ENCODE results near the gene DNAH17. TPM values are rescaled to one million over a fixed set of nuclear protein-coding genes. Genes with fewer than 3 reads are reported as not detected.

DNAH17 gene
- total RNA-seq, 2 donors from 2014 or later, result 0.87 to 6.9 TPM

- no peaks in the 10 kb centered on the region for H3K4me1 ChIP-seq (replicated peaks)
- H3K9me3 ChIP-seq, result no peaks in the 10 kb centered on the region
- DNase-seq (ENCODE audit: low spot score), result no peak
- no peaks in the 10 kb centered on the region for H3K36me3 ChIP-seq
- no peaks in the 10 kb centered on the region for H3K27me3 ChIP-seq (replicated peaks; ENCODE audit: insufficient read depth)
- TF ChIP-seq POLR2A (IDR thresholded peaks at IDR 0.05) (no peak), CTCF (IDR thresholded peaks at IDR 0.05) (no peak), POLR2AphosphoS5 (IDR thresholded peaks at IDR 0.05) (no peak)
- intact Hi-C loops (cut with DNase I), result no loop called here
- 49% methylated on average over 18 of the region's 18 CpGs for WGBS
- H3K27ac ChIP-seq, result no peak overlapping the region
- no peak overlapping the region for H3K4me3 ChIP-seq
These were observed 142.5 kb downstream of the DNAH17 start for GRCh38 chr17:78434455-78435329.

- H3K36me3 ChIP-seq, result no peaks in the 10 kb centered on the region
- no peak for TF ChIP-seq POLR2A (IDR thresholded peaks at IDR 0.05)
- TF ChIP-seq CTCF (IDR thresholded peaks at IDR 0.05), result no peak
- no peak for TF ChIP-seq POLR2AphosphoS5 (IDR thresholded peaks at IDR 0.05)
- 84% methylated on average over 13 of the region's 13 CpGs for WGBS
- H3K4me1 ChIP-seq (replicated peaks), result no peaks in the 10 kb centered on the region
- no peaks in the 10 kb centered on the region for H3K9me3 ChIP-seq
- no peak overlapping the region for H3K4me3 ChIP-seq
- H3K27me3 ChIP-seq (replicated peaks; ENCODE audit: insufficient read depth), result no peaks in the 10 kb centered on the region
- H3K27ac ChIP-seq, result no peak overlapping the region
- intact Hi-C loops (cut with DNase I), result no loop called here
- no peak for DNase-seq (ENCODE audit: low spot score)
These were observed 143.3 kb downstream of the DNAH17 start for GRCh38 chr17:78433780-78434335.

- WGBS, result 68% methylated on average over 20 of the region's 20 CpGs
- DNase-seq (ENCODE audit: low spot score), result no peak
- Histone ChIP-seq H3K4me3 (no peak overlapping the region), H3K4me1 (replicated peaks) (no peaks in the 10 kb centered on the region), H3K27ac (no peak overlapping the region), H3K9me3 (no peaks in the 10 kb centered on the region), H3K27me3 (replicated peaks; ENCODE audit: insufficient read depth) (no peaks in the 10 kb centered on the region), H3K36me3 (no peaks in the 10 kb centered on the region)
- no peak for TF ChIP-seq CTCF (IDR thresholded peaks at IDR 0.05)
- no peak for TF ChIP-seq POLR2A (IDR thresholded peaks at IDR 0.05)
- no peak for TF ChIP-seq POLR2AphosphoS5 (IDR thresholded peaks at IDR 0.05)
- intact Hi-C loops (cut with DNase I), result no loop called here
These were observed 144.0 kb downstream of the DNAH17 start for GRCh38 chr17:78433013-78433727.

GRCh38 chr17:78432226-78433012 is 144.8 kb downstream of the DNAH17 start:
- H3K36me3 ChIP-seq, result no peaks in the 10 kb centered on the region
- no peak overlapping the region for H3K4me3 ChIP-seq
- intact Hi-C loops (cut with DNase I), result no loop called here
- H3K4me1 ChIP-seq (replicated peaks), result no peaks in the 10 kb centered on the region
- no peak overlapping the region for H3K27ac ChIP-seq
- no peaks in the 10 kb centered on the region for H3K9me3 ChIP-seq
- TF ChIP-seq CTCF (IDR thresholded peaks at IDR 0.05), result no peak
- TF ChIP-seq POLR2AphosphoS5 (IDR thresholded peaks at IDR 0.05), result no peak
- TF ChIP-seq POLR2A (IDR thresholded peaks at IDR 0.05), result no peak
- WGBS, result 57% methylated on average over 20 of the region's 21 CpGs
- H3K27me3 ChIP-seq (replicated peaks; ENCODE audit: insufficient read depth), result no peaks in the 10 kb centered on the region
- DNase-seq (ENCODE audit: low spot score), result no peak
